Progenitor cell of endocrine pancreas (in vitro differentiated cells): ENCODE results near the gene HHIPL2. TPM values are rescaled to one million over a fixed set of nuclear protein-coding genes. Genes with fewer than 3 reads are reported as not detected.

ENCODE experiments used
- DNase-seq: peaks from one replicate; pipeline ENCODE4 v3.0.0; 2021; ENCODE audit warnings: low spot score; ENCODE audit not compliant: unreplicated experiment
- H3K27ac Mint-ChIP-seq: 2 replicates; pipeline ENCODE4 v1.8.0; 2021; ENCODE audit warnings: mild to moderate bottlenecking, moderate library complexity, mixed read lengths
- H3K27me3 Mint-ChIP-seq: 2 replicates; pipeline ENCODE4 v1.8.0; 2021; ENCODE audit warnings: mixed read lengths
- H3K36me3 Mint-ChIP-seq: 2 replicates; pipeline ENCODE4 v1.8.0; 2022; ENCODE audit warnings: mixed read lengths; ENCODE audit not compliant: insufficient read depth
- H3K4me1 Mint-ChIP-seq: 2 replicates; pipeline ENCODE4 v1.8.0; 2021; ENCODE audit warnings: low read depth, mixed read lengths
- H3K4me3 Mint-ChIP-seq: 2 replicates; pipeline ENCODE4 v1.8.0; 2021; ENCODE audit warnings: low read depth, mild to moderate bottlenecking, moderate library complexity, mixed read lengths
- H3K9me3 Mint-ChIP-seq: 2 replicates; pipeline ENCODE4 v1.8.0; 2021; ENCODE audit warnings: low read depth, mixed read lengths
- CTCF ChIP-seq: fragments of 200-600 bp; sonication (generic); IDR thresholded peaks from one replicate; pipeline ENCODE4 v1.5.0; 2021; ENCODE audit warnings: antibody characterized with exemption, mild to moderate bottlenecking; ENCODE audit not compliant: unreplicated experiment
- total RNA-seq: library from RNA; stranded (reverse); gene quantifications from 2 replicates; pipeline ENCODE4 v1.2.1, GENCODE V29; 2021

Gene HHIPL2
- total RNA-seq, 1 donor from 2014 or later: 0.57 TPM

DNA sequence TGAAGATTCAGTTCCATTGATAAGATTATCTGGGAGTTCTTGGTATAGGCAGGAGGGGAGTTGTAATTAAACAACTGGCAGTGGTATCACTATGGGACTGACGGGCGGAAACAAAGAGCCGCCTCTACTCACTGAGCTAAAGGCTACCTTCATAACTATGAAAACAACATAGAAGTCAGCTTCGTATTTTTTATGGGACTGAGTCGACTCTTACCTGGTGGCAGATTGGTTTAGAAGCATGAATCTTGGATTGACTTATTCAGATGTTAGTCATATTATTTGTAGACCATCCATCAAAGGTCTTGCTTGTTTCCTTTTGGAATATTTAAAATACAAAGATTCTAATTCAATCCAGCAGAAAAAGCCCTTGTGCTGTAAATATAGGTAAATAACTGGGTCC, 6.3 kb upstream of the HHIPL2 start:
- no peak for DNase-seq
- H3K36me3 Mint-ChIP-seq: peaks cover 4% of the 10 kb centered on the region
- no peaks in the 10 kb centered on the region for H3K4me1 Mint-ChIP-seq
- H3K27me3 Mint-ChIP-seq: no peaks in the 10 kb centered on the region
- H3K9me3 Mint-ChIP-seq: no peaks in the 10 kb centered on the region
- TF ChIP-seq CTCF: no peak
- H3K4me3 Mint-ChIP-seq: no peak overlapping the region
- no peak overlapping the region for H3K27ac Mint-ChIP-seq

DNA sequence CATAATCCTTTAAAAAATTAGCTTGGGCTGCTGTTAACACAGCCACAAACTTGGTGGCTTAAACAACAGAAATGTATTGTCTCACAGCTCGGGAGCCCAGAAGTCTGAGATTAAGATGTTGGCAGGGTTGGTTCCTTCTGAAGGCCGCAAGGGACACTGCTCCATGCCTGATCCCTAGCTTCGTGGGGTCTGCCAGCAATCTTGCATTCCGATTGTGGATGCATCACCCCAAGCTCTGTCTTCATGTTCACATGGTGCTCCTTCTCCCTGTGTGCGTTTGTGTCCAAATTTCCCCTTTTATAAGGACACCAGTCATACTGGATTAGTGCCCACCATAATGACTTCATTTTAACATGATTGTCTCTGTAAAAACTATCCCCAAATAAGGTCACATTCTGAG, 5.0 kb upstream of the HHIPL2 start:
- no peak for TF ChIP-seq CTCF
- Mint-ChIP-seq H3K27ac (no peak overlapping the region), H3K36me3 (peaks cover 4% of the 10 kb centered on the region), H3K9me3 (no peaks in the 10 kb centered on the region), H3K4me1 (no peaks in the 10 kb centered on the region), H3K27me3 (no peaks in the 10 kb centered on the region), H3K4me3 (no peak overlapping the region)
- DNase-seq: no peak

- no peak for DNase-seq
- Mint-ChIP-seq H3K36me3 (no peaks in the 10 kb centered on the region), H3K9me3 (no peaks in the 10 kb centered on the region), H3K4me1 (no peaks in the 10 kb centered on the region), H3K27me3 (peaks cover 6% of the 10 kb centered on the region), H3K4me3 (no peak overlapping the region), H3K27ac (no peak overlapping the region)
- no peak for TF ChIP-seq CTCF
These were observed 667 bp downstream of the HHIPL2 start for GRCh38 chr1:222547260-222547614.

DNA sequence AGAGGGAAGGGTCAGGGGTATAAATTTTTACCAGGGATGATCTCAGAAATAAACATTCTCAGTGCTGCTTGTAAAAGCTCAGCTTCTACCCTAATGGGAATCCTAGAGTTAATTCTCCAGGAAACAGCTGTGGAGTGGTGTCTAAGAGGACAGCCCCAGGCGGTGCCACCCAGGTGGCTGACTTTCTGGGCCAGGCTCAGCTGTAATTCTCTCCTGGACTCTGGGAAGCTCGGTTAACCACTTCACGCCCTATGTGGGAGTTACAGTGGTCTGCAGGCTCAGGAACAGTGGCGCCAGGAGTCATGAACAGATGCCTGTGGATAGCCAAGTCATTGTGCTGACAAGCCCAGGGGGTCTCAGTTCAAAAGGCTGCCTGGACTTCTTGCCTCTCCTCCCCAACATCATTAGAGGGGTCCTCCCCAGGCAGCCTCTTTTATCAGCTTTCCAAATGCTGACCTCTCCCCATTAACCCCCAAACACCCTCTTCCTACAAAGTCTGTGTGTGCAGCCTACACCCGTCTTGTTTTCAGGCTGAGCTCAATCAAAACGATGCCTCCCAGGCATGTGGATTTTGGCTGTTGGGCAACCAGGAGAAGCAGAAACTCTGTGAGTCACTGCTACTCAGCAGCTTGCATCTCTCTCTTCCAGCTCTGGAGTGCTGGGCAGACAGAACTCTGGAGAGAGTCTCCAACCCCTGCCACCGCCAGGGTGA, 1.2 kb downstream of the HHIPL2 start:
- Mint-ChIP-seq H3K27ac (no peak overlapping the region), H3K36me3 (no peaks in the 10 kb centered on the region), H3K4me3 (no peak overlapping the region), H3K27me3 (peaks cover 6% of the 10 kb centered on the region), H3K9me3 (no peaks in the 10 kb centered on the region), H3K4me1 (no peaks in the 10 kb centered on the region)
- no peak for DNase-seq
- no peak for TF ChIP-seq CTCF

DNA sequence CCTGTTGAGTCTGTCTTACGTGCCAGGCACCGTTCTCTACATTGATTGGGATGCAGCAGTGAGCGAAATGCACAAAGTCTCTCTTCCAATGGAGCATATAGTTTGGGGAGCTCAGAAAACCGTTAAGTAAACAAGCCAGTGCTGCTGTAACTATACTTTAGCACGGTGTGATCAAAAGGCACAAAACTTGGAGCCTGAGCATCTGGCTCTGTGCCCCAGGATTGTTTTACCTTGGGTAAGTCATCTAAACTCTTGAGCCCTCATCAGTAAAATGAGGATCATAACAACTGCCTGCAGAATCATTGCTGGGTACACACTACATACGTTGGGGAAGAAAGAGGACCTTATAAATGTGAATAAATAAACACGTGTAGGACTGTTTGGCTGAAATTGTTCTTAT, 1.8 kb downstream of the HHIPL2 start:
- no peak for DNase-seq
- H3K27ac Mint-ChIP-seq: no peak overlapping the region
- no peak overlapping the region for H3K4me3 Mint-ChIP-seq
- no peak for TF ChIP-seq CTCF
- H3K36me3 Mint-ChIP-seq: no peaks in the 10 kb centered on the region
- peaks cover 6% of the 10 kb centered on the region for H3K27me3 Mint-ChIP-seq
- H3K9me3 Mint-ChIP-seq: no peaks in the 10 kb centered on the region
- no peaks in the 10 kb centered on the region for H3K4me1 Mint-ChIP-seq
